ENCODE results near the gene COQ8A.

GRCh38 chr1:226943927-226944326 is 3.8 kb downstream of the COQ8A start:
- no peak for TF ChIP-seq CTCF (conservative IDR thresholded peaks at IDR 0.05; ENCODE audit: low read depth in 2 of 2)
- TF ChIP-seq EZH2 (IDR thresholded peaks at IDR 0.05; ENCODE audit: low read depth, unreplicated experiment): no peak
- no peak for TF ChIP-seq CREB1 (CRISPR knock-in tag; IDR thresholded peaks at IDR 0.05; ENCODE audit: low read depth)
- no peak for TF ChIP-seq JUNB (IDR thresholded peaks at IDR 0.05; ENCODE audit: unreplicated experiment)
- TF ChIP-seq REST (IDR thresholded peaks at IDR 0.05; ENCODE audit: unreplicated experiment): no peak
